Vagina (tissue), 2 donors: ENCODE measurements around the gene MYF5. TPM values are rescaled to one million over a fixed set of nuclear protein-coding genes. Genes with fewer than 3 reads are reported as not detected.

Experiments
- DNase-seq, 2 donors: peaks; one replicate each; pipeline ENCODE4 v3.0.0-alpha.2; 2017; ENCODE audit errors: extremely low spot score in 2 of 2
- H3K27ac ChIP-seq: fragments of 200-600 bp; sonication (generic); one replicate; pipeline ENCODE4 v1.5.1; 2019
- H3K27me3 ChIP-seq: fragments of 200-600 bp; sonication (generic); one replicate; pipeline ENCODE4 v1.5.1; 2019
- H3K36me3 ChIP-seq, 2 donors: fragments of 200-600 bp; sonication (generic); one replicate each; pipeline ENCODE4 v1.5.1; 2017 to 2019
- H3K4me1 ChIP-seq: fragments of 200-600 bp; sonication (generic); one replicate; pipeline ENCODE4 v1.5.1; 2019
- H3K4me3 ChIP-seq, 2 donors: fragments of 200-600 bp; sonication (generic); 1 replicate in 1 of 2; 2 replicates in 1 of 2; pipeline ENCODE4 v1.5.1; 2016 to 2019
- H3K9me3 ChIP-seq: fragments of 200-600 bp; sonication (generic); one replicate; pipeline ENCODE4 v1.5.1; 2019
- POLR2A ChIP-seq, 2 donors: fragments of 450-650 bp; IDR thresholded peaks; one replicate each; pipeline ENCODE4 v1.6.1; 2017; ENCODE audit warnings: antibody characterized with exemption in 2 of 2, mild to moderate bottlenecking in 2 of 2, moderate library complexity in 2 of 2
- POLR2AphosphoS5 ChIP-seq, 2 donors: sonication (generic); formaldehyde crosslinking; IDR thresholded peaks; one replicate each; pipeline ENCODE4 v1.9.0; 2017; ENCODE audit warnings: antibody characterized with exemption in 2 of 2, mild to moderate bottlenecking in 2 of 2, low read depth in 1 of 2; ENCODE audit not compliant: insufficient read depth in 1 of 2
- intact Hi-C: fragments of 100-400 bp; cut with DNase I; formaldehyde crosslinking; loops from one replicate; pipeline ENCODE4 v1.15.1; 2023
- total RNA-seq: library from RNA; depleted of rRNA; stranded (reverse); fragments of >200 nt; gene quantifications from one replicate; pipeline ENCODE4 v1.2.3, GENCODE V29; 2016
- TF ChIP-seq, protein P1 (sequence below), 3 experiments: fragments of 450-650 bp in 2 of 3; fragments of 200-600 bp in 1 of 3; sonication (generic) in 1 of 3; IDR thresholded peaks; one replicate each; pipeline ENCODE4 v1.5.1; 2017 to 2019; ENCODE audit warnings: antibody characterized with exemption in 3 of 3, mild to moderate bottlenecking in 2 of 3, moderate library complexity in 2 of 3

Gene MYF5
- total RNA-seq, 1 donor from 2014 or later = not detected

DNA sequence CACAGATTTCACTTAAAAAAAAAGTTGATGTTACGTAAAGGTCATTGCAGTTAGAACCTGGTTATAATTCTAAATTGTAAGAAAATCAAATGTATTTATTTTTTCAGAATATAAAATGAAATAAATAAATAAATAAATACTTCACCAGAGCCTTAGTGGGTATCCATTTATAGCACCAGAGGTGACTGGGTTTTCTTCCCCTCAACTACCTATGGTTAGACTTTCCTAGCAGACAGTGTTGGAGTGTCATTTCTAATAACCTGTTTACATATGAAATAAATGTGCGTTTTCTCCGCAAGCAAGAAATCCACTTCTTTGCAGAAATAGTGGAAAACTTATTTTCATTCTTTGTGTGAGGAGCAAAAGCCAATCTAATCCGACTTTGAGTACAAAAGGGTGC is 3.3 kb upstream of the MYF5 start:
- H3K27ac ChIP-seq = no peak overlapping the region
- DNase-seq = no peak
- intact Hi-C loops = no loop called here
- no peaks in the 10 kb centered on the region for H3K36me3 ChIP-seq
- peaks cover 2% of the 10 kb centered on the region for H3K4me1 ChIP-seq
- H3K27me3 ChIP-seq = no peaks in the 10 kb centered on the region
- no peak for TF ChIP-seq POLR2AphosphoS5 (IDR thresholded peaks at IDR 0.05; ENCODE audit: insufficient read depth in 1 of 2, low read depth in 1 of 2)
- H3K4me3 ChIP-seq = no peak overlapping the region
- H3K9me3 ChIP-seq = no peaks in the 10 kb centered on the region

- H3K4me1 ChIP-seq = no peaks in the 10 kb centered on the region
- no peak for TF ChIP-seq POLR2AphosphoS5 (IDR thresholded peaks at IDR 0.05; ENCODE audit: insufficient read depth in 1 of 2, low read depth in 1 of 2)
- no peak for TF ChIP-seq POLR2A (IDR thresholded peaks at IDR 0.05)
- DNase-seq = no peak
- H3K4me3 ChIP-seq = no peak overlapping the region
- no peak overlapping the region for H3K27ac ChIP-seq
- intact Hi-C loops = no loop called here
- H3K27me3 ChIP-seq = no peaks in the 10 kb centered on the region
- no peaks in the 10 kb centered on the region for H3K9me3 ChIP-seq
- no peaks in the 10 kb centered on the region for H3K36me3 ChIP-seq
These were observed 2.7 kb upstream of the MYF5 start for GRCh38 chr12:80714055-80714454.

DNA sequence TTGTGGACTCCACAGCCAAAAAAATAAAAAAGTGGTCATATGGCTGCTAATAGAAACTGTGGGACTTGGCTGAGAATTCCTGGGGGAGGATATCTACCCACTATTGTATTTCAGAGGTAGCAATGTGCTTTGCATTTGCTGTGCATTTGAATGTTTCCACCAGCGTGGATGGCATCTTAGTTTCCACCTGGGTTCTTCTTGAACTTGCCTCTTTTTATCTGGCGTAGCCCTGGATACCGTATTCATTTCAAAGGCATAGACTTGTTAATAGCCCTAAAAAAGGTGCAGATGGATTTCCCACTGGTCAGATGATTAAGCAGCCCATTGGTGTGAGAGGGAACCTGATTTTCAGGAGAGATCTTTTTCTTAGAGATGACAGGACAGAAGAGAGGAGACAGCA is 1.9 kb upstream of the MYF5 start:
- Histone ChIP-seq H3K9me3 (no peaks in the 10 kb centered on the region), H3K36me3 (no peaks in the 10 kb centered on the region), H3K4me3 (no peak overlapping the region), H3K27ac (no peak overlapping the region), H3K27me3 (no peaks in the 10 kb centered on the region), H3K4me1 (no peaks in the 10 kb centered on the region)
- TF ChIP-seq, protein P1, sequence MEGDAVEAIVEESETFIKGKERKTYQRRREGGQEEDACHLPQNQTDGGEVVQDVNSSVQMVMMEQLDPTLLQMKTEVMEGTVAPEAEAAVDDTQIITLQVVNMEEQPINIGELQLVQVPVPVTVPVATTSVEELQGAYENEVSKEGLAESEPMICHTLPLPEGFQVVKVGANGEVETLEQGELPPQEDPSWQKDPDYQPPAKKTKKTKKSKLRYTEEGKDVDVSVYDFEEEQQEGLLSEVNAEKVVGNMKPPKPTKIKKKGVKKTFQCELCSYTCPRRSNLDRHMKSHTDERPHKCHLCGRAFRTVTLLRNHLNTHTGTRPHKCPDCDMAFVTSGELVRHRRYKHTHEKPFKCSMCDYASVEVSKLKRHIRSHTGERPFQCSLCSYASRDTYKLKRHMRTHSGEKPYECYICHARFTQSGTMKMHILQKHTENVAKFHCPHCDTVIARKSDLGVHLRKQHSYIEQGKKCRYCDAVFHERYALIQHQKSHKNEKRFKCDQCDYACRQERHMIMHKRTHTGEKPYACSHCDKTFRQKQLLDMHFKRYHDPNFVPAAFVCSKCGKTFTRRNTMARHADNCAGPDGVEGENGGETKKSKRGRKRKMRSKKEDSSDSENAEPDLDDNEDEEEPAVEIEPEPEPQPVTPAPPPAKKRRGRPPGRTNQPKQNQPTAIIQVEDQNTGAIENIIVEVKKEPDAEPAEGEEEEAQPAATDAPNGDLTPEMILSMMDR (IDR thresholded peaks at IDR 0.05) = no peak
- TF ChIP-seq POLR2AphosphoS5 (IDR thresholded peaks at IDR 0.05; ENCODE audit: insufficient read depth in 1 of 2, low read depth in 1 of 2) (no peak), POLR2A (IDR thresholded peaks at IDR 0.05) (no peak)
- no peak for DNase-seq
- intact Hi-C loops = no loop called here

DNA sequence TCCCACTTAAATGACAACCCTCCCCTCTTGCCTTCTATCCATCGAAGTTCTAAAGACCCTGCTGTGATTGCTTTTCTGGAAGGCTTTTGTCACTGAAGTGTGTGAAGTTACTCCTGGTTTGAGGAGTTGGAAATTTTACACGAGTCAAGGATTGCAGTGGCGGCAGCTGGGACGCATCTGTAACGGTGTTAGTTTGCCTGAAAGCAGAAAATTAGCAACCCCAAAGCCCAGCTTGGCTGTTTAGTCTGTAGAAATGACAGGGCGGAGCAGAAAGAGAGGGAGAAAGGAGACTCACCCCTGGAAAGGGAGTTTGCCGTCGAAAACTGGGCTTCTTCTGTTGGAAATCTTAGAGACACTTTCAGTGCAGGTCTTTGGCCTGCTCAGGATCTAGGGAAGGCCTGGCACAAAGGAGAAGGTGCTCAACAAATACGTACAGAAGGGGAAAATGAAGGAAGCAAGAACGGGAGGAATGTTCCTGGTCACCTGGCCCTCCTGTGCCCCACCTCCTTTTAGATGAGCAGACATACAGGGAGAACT is 931 bp upstream of the MYF5 start:
- intact Hi-C loops = no loop called here
- no peak for DNase-seq
- no peak for TF ChIP-seq POLR2A (IDR thresholded peaks at IDR 0.05)
- TF ChIP-seq, protein P1 (IDR thresholded peaks at IDR 0.05) = no peak
- no peak for TF ChIP-seq POLR2AphosphoS5 (IDR thresholded peaks at IDR 0.05; ENCODE audit: insufficient read depth in 1 of 2, low read depth in 1 of 2)
- H3K4me1 ChIP-seq = no peaks in the 10 kb centered on the region
- H3K4me3 ChIP-seq = no peak overlapping the region
- H3K36me3 ChIP-seq = no peaks in the 10 kb centered on the region
- H3K27me3 ChIP-seq = no peaks in the 10 kb centered on the region
- H3K27ac ChIP-seq = no peak overlapping the region
- H3K9me3 ChIP-seq = no peaks in the 10 kb centered on the region

GRCh38 chr12:80717856-80718255 is 1.1 kb downstream of the MYF5 start:
- Histone ChIP-seq H3K4me3 (no peak overlapping the region), H3K27ac (no peak overlapping the region), H3K27me3 (no peaks in the 10 kb centered on the region), H3K9me3 (no peaks in the 10 kb centered on the region), H3K36me3 (no peaks in the 10 kb centered on the region), H3K4me1 (no peaks in the 10 kb centered on the region)
- no peak for DNase-seq
- intact Hi-C loops = no loop called here
- no peak for TF ChIP-seq POLR2AphosphoS5 (IDR thresholded peaks at IDR 0.05; ENCODE audit: insufficient read depth in 1 of 2, low read depth in 1 of 2)
- TF ChIP-seq, protein P1 (IDR thresholded peaks at IDR 0.05) = no peak
- no peak for TF ChIP-seq POLR2A (IDR thresholded peaks at IDR 0.05)

DNA sequence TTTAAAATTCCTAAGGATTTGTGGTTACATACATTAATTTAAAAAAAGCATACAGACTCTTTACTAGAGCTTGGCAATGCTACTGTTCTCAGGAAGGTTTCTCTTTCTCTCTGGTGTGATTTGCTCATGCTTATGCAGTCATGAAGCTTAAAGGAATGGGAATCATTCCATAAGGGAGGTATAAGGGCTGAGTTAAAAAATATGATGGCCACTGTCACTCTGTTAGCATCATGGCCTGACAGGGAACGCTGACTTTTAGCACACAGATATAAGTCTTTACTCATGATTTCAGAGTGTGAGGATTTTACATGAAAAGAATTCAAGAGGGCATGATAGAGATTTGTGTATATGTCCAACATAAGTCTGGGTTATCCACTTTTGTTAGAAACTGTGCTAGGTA is 3.8 kb downstream of the MYF5 start:
- no peaks in the 10 kb centered on the region for H3K27me3 ChIP-seq
- no peaks in the 10 kb centered on the region for H3K9me3 ChIP-seq
- no peak overlapping the region for H3K4me3 ChIP-seq
- intact Hi-C loops = no loop called here
- no peaks in the 10 kb centered on the region for H3K4me1 ChIP-seq
- no peaks in the 10 kb centered on the region for H3K36me3 ChIP-seq
- no peak overlapping the region for H3K27ac ChIP-seq
- no peak for DNase-seq
- no peak for TF ChIP-seq POLR2AphosphoS5 (IDR thresholded peaks at IDR 0.05; ENCODE audit: insufficient read depth in 1 of 2, low read depth in 1 of 2)
- TF ChIP-seq, protein P1 (IDR thresholded peaks at IDR 0.05) = no peak
